Tongue (tissue), 2 donors: ENCODE results near the gene CDK19. TPM values are rescaled to one million over a fixed set of nuclear protein-coding genes. Genes with fewer than 3 reads are reported as not detected.
"Not testable (repeated sequence)": the region's sequence is repeated elsewhere in the genome, so short reads cannot be mapped to it uniquely, and the experiment has no call there.

Source experiments
- DNase-seq: peaks from one replicate; pipeline ENCODE4 v3.0.0-alpha.2; 2015
- total RNA-seq: library from RNA; depleted of rRNA; stranded (reverse); fragments of >200 nt; gene quantifications from one replicate; pipeline ENCODE4 v1.2.3, GENCODE V29; 2014

The CDK19 gene
- total RNA-seq, 1 donor from 2014 or later, result 20.3 TPM

GRCh38 chr6:110813338-110814101 is 1.7 kb downstream of the CDK19 start:
- no peak for DNase-seq

GRCh38 chr6:110812719-110813118 is 2.5 kb downstream of the CDK19 start:
- no peak for DNase-seq

GRCh38 chr6:110810896-110811586 is 4.2 kb downstream of the CDK19 start:
- DNase-seq, result no peak

- no peak for DNase-seq
Observed at GRCh38 chr6:110809792-110810191, 5.5 kb downstream of the CDK19 start.

GRCh38 chr6:110802175-110802574 is 13.1 kb downstream of the CDK19 start:
- not testable (repeated sequence) for DNase-seq

- no peak for DNase-seq
Observed at GRCh38 chr6:110800839-110801196, 14.5 kb downstream of the CDK19 start.

GRCh38 chr6:110800196-110800838 is 15.0 kb downstream of the CDK19 start:
- DNase-seq, result no peak

GRCh38 chr6:110799655-110800054 is 15.6 kb downstream of the CDK19 start:
- DNase-seq, result no peak

- DNase-seq, result no peak
Observed at GRCh38 chr6:110799189-110799588, 16.1 kb downstream of the CDK19 start.

- no peak for DNase-seq
Observed at GRCh38 chr6:110795271-110795670, 20.0 kb downstream of the CDK19 start.

GRCh38 chr6:110786696-110787095 is 28.6 kb downstream of the CDK19 start:
- no peak for DNase-seq

GRCh38 chr6:110786271-110786670 is 29.0 kb downstream of the CDK19 start:
- no peak for DNase-seq

GRCh38 chr6:110784610-110784979 is 30.7 kb downstream of the CDK19 start:
- DNase-seq, result no peak

GRCh38 chr6:110781522-110782214 is 33.6 kb downstream of the CDK19 start:
- DNase-seq, result no peak

GRCh38 chr6:110778333-110778732 is 36.9 kb downstream of the CDK19 start:
- DNase-seq, result no peak

GRCh38 chr6:110777636-110778035 is 37.6 kb downstream of the CDK19 start:
- no peak for DNase-seq

GRCh38 chr6:110776413-110776812 is 38.9 kb downstream of the CDK19 start:
- DNase-seq, result no peak

GRCh38 chr6:110769923-110770322 is 45.3 kb downstream of the CDK19 start:
- no peak for DNase-seq

GRCh38 chr6:110768057-110768456 is 47.2 kb downstream of the CDK19 start:
- no peak for DNase-seq

GRCh38 chr6:110761371-110761770 is 53.9 kb downstream of the CDK19 start:
- no peak for DNase-seq

GRCh38 chr6:110760589-110760988 is 54.7 kb downstream of the CDK19 start:
- no peak for DNase-seq

GRCh38 chr6:110760098-110760497 is 55.2 kb downstream of the CDK19 start:
- not testable (repeated sequence) for DNase-seq

GRCh38 chr6:110757926-110758325 is 57.3 kb downstream of the CDK19 start:
- DNase-seq, result no peak
